B cell (primary cell): Measurements from ENCODE around the gene CREBBP.

Experiments
- EZH2 ChIP-seq: IDR thresholded peaks from 2 replicates; pipeline ENCODE4 v1.6.1; 2012; ENCODE audit warnings: borderline replicate concordance, low read depth, mild to moderate bottlenecking, moderate library complexity, low read length; ENCODE audit not compliant: insufficient read depth, poor library complexity, severe bottlenecking
- TF ChIP-seq, protein P1 (sequence below): fragments of 200-600 bp; IDR thresholded peaks from one replicate; pipeline ENCODE4 v1.8.0; 2022; ENCODE audit warnings: antibody characterized with exemption, mild to moderate bottlenecking

DNA sequence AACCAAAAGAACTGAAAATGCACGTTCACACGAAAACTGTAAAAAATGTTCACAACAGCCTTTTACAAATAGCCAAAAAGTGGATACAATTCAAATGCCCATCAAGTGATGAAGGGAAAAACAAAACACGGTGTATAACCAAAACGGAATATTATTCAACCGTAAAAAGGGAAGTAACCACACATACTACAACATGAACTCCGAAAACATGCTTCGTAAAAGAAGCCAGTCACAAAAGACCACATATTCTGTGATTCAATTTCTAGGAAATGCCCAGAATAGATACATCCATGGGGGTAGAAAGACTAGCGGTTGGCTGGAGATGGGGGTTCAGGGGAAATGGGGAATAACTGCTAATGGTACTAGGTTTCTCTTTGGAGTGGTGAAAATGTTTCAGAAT, 81.7 kb downstream of the CREBBP start:
- TF ChIP-seq, protein P1, sequence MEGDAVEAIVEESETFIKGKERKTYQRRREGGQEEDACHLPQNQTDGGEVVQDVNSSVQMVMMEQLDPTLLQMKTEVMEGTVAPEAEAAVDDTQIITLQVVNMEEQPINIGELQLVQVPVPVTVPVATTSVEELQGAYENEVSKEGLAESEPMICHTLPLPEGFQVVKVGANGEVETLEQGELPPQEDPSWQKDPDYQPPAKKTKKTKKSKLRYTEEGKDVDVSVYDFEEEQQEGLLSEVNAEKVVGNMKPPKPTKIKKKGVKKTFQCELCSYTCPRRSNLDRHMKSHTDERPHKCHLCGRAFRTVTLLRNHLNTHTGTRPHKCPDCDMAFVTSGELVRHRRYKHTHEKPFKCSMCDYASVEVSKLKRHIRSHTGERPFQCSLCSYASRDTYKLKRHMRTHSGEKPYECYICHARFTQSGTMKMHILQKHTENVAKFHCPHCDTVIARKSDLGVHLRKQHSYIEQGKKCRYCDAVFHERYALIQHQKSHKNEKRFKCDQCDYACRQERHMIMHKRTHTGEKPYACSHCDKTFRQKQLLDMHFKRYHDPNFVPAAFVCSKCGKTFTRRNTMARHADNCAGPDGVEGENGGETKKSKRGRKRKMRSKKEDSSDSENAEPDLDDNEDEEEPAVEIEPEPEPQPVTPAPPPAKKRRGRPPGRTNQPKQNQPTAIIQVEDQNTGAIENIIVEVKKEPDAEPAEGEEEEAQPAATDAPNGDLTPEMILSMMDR, result no peak
- no peak for TF ChIP-seq EZH2
